SU-DHL-6 (cell line): ENCODE data around the gene CDC42EP1.
A peak's percentile ranks its signal among the peaks of the same experiment; 100 is the strongest.

Source experiments
- H2AFZ ChIP-seq: fragments of 200-600 bp; sonication (generic); 2 replicates; pipeline ENCODE4 v1.6.1; 2014; ENCODE audit warnings: low read depth, mild to moderate bottlenecking, moderate library complexity, mixed read lengths, antibody characterized with exemption, low read length; ENCODE audit not compliant: severe bottlenecking
- H3F3A ChIP-seq: fragments of 200-600 bp; shearing (Covaris generic); 2 replicates; pipeline ENCODE4 v1.6.0; 2016; ENCODE audit warnings: antibody characterized with exemption, mild to moderate bottlenecking; ENCODE audit not compliant: insufficient read depth
- H3K27ac ChIP-seq: fragments of 200-600 bp; sonication (generic); 2 replicates; pipeline ENCODE4 v1.5.1; 2016; ENCODE audit warnings: low read depth, mild to moderate bottlenecking, low read length, moderate library complexity, mixed read lengths
- H3K27me3 ChIP-seq: fragments of 200-600 bp; sonication (generic), shearing (Covaris generic); 2 replicates; pipeline ENCODE4 v1.6.0; 2014; ENCODE audit warnings: mild to moderate bottlenecking, low read length
- H3K36me3 ChIP-seq: fragments of 200-600 bp; sonication (generic); 2 replicates; pipeline ENCODE4 v1.6.1; 2014; ENCODE audit warnings: mild to moderate bottlenecking, low read length, mixed read lengths
- H3K4me2 ChIP-seq: fragments of 300-600, 200-600 bp; shearing (Covaris generic), sonication (generic); 2 replicates; pipeline ENCODE4 v1.6.0; 2014; ENCODE audit warnings: low read length, low read depth, mild to moderate bottlenecking; ENCODE audit not compliant: poor library complexity, severe bottlenecking
- H3K4me3 ChIP-seq: fragments of 200-600 bp; sonication (generic); 2 replicates; pipeline ENCODE4 v1.5.1; 2014; ENCODE audit warnings: antibody characterized with exemption, low read length, mild to moderate bottlenecking, mixed read lengths; ENCODE audit not compliant: insufficient read depth, poor library complexity, severe bottlenecking
- H3K79me2 ChIP-seq: fragments of 200-600 bp; sonication (generic); 2 replicates; pipeline ENCODE4 v1.6.1; 2014; ENCODE audit warnings: mild to moderate bottlenecking, low read length, moderate library complexity; ENCODE audit not compliant: insufficient read depth
- H3K9ac ChIP-seq: fragments of 200-600 bp; sonication (generic); 2 replicates; pipeline ENCODE4 v1.7.0; 2014; ENCODE audit warnings: mild to moderate bottlenecking, low read length
- H3K9me2 ChIP-seq: fragments of 200-600 bp; sonication (generic); replicated peaks from 2 replicates; pipeline ENCODE4 v1.6.1; 2014; ENCODE audit warnings: low read length; ENCODE audit not compliant: insufficient read depth
- H3K9me3 ChIP-seq: fragments of 200-600 bp; sonication (generic); 2 replicates; pipeline ENCODE4 v1.6.1; 2014; ENCODE audit warnings: low read length, mixed read lengths; ENCODE audit not compliant: insufficient read depth
- H4K20me1 ChIP-seq: fragments of 200-600 bp; sonication (generic); 2 replicates; pipeline ENCODE4 v1.6.1; 2014; ENCODE audit warnings: low read depth, mild to moderate bottlenecking, antibody characterized with exemption, low read length, moderate library complexity, mixed read lengths
- CTCF ChIP-seq: fragments of 200-600 bp; sonication (generic); IDR thresholded peaks from one replicate; pipeline ENCODE4 v1.5.1; 2017; ENCODE audit warnings: antibody characterized with exemption, mild to moderate bottlenecking, low read length, moderate library complexity; ENCODE audit not compliant: insufficient read depth, poor library complexity, severe bottlenecking
- EZH2phosphoT487 ChIP-seq: fragments of 200-600 bp; sonication (generic), shearing (Covaris generic); conservative IDR thresholded peaks from 2 replicates; pipeline ENCODE4 v1.6.1; 2018; ENCODE audit warnings: mild to moderate bottlenecking, antibody characterized with exemption, low read length, moderate library complexity, mixed read lengths

CDC42EP1 gene

DNA sequence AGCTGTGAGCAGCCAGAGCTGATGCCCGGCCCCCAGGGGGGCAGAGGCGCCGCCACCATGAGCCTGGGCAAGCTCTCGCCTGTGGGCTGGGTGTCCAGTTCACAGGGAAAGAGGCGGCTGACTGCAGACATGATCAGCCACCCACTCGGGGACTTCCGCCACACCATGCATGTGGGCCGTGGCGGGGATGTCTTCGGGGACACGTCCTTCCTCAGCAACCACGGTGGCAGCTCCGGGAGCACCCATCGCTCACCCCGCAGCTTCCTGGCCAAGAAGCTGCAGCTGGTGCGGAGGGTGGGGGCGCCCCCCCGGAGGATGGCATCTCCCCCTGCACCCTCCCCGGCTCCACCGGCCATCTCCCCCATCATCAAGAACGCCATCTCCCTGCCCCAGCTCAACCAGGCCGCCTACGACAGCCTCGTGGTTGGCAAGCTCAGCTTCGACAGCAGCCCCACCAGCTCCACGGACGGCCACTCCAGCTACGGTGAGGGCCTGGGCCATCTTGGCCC is 6.1 kb downstream of the CDC42EP1 start:
- Histone ChIP-seq H2AFZ (no peak overlapping the region), H3K79me2 (no peaks in the 10 kb centered on the region), H3K4me2 (no peak overlapping the region)

DNA sequence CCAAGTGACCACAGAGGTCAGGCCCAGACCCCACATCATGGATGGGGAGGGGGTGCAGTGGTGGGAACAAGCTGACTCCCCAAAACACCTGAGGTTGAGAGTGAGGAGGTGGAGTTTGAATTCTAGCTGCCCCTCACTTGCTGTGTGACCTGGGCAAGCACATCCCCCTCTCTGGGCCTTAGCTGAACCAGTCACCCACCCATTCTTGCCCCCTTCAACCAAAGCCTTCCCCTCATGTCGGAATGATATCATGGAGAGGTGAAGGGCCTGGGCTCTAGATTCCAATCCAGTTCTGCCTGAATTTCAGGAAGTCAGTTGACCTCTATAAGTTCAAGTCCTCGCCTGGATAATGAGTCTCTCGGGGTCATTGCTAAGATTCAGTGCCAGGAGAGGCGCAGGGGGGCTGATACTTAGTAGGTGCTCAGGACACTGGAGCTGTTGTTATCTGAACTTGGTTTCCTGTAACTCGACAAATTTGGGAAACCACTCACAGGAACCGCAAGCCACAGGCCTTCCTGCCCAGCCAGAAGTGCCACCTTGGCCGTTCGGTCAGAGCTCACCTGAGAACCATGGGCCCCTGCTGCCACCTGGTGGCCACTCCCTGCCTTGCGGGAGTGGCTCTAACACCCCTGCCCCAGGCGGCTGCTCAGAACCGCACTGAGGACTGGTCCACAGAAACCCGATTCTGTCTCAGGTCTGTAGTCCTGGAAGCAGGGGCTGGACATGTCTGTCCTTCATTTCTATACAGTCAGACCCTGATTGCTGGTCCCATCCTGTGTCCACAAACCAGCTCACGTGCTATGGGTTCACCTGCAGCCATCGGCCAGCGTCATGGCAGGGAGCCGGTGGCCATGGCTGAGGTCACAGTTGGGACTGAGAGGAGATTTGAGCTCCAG is 6.9 kb downstream of the CDC42EP1 start:
- Histone ChIP-seq H3K9me2 (no peaks in the 10 kb centered on the region), H2AFZ (no peak overlapping the region), H3K4me2 (no peak overlapping the region), H3K9me3 (no peaks in the 10 kb centered on the region), H4K20me1 (no peaks in the 10 kb centered on the region), H3K27ac (no peak overlapping the region), H3F3A (no peaks in the 10 kb centered on the region), H3K36me3 (no peaks in the 10 kb centered on the region), H3K4me3 (no peak overlapping the region), H3K27me3 (no peaks in the 10 kb centered on the region), H3K79me2 (no peaks in the 10 kb centered on the region), H3K9ac (no peak overlapping the region)
- TF ChIP-seq EZH2phosphoT487 (no peak), CTCF (peak; percentile 89)

More for the DNA sequence above, 6.1 kb downstream of the CDC42EP1 start:
- no peaks in the 10 kb centered on the region for H3K9me3 ChIP-seq
- no peak overlapping the region for H3K4me3 ChIP-seq
- H3K27ac ChIP-seq = no peak overlapping the region
- H3K9ac ChIP-seq = no peak overlapping the region
- H3F3A ChIP-seq = no peaks in the 10 kb centered on the region
- H3K27me3 ChIP-seq = no peaks in the 10 kb centered on the region
- no peaks in the 10 kb centered on the region for H3K36me3 ChIP-seq
- H3K9me2 ChIP-seq = no peaks in the 10 kb centered on the region
- H4K20me1 ChIP-seq = no peaks in the 10 kb centered on the region
- TF ChIP-seq EZH2phosphoT487 = no peak

DNA sequence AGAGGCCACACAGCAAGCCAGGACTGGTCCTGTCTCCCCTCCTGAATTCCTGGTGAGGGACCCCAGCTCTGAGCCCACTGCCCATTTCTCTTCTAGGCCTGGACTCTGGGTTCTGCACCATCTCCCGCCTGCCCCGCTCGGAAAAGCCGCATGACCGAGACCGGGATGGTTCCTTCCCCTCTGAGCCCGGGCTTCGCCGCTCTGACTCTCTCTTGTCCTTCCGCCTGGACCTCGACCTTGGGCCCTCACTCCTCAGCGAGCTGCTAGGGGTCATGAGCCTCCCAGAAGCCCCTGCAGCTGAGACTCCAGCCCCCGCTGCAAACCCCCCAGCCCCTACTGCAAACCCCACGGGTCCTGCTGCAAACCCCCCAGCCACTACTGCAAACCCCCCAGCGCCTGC is 7.7 kb downstream of the CDC42EP1 start:
- TF ChIP-seq EZH2phosphoT487 (no peak), CTCF (no peak)
- H3F3A ChIP-seq = no peaks in the 10 kb centered on the region
- H3K4me3 ChIP-seq = no peak overlapping the region
- no peak overlapping the region for H3K4me2 ChIP-seq
- H3K9me3 ChIP-seq = no peaks in the 10 kb centered on the region
- H3K27ac ChIP-seq = no peak overlapping the region
- H3K27me3 ChIP-seq = no peaks in the 10 kb centered on the region
- H3K9me2 ChIP-seq = no peaks in the 10 kb centered on the region
- H3K9ac ChIP-seq = no peak overlapping the region
- no peaks in the 10 kb centered on the region for H4K20me1 ChIP-seq
- H2AFZ ChIP-seq = no peak overlapping the region
- no peaks in the 10 kb centered on the region for H3K36me3 ChIP-seq
- H3K79me2 ChIP-seq = no peaks in the 10 kb centered on the region

DNA sequence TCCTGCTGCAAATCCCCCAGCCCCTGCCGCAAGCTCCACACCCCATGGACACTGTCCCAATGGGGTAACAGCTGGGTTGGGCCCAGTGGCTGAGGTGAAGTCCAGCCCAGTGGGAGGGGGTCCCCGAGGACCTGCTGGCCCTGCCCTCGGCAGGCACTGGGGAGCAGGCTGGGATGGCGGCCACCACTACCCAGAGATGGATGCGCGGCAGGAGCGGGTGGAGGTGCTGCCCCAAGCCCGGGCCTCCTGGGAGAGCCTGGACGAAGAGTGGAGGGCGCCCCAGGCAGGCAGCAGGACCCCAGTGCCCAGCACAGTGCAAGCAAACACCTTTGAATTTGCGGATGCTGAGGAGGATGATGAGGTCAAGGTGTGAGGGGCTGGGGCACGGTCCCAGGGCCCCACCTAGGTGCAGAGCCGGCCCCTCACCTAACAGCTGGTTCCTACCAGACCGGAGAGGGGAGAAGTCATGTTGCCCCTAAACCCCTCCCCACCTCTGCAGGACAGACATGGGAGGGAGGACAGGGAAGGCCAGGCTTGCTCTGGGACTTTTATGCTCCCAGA is 8.2 kb downstream of the CDC42EP1 start:
- Histone ChIP-seq H3K9me3 (no peaks in the 10 kb centered on the region), H3F3A (no peaks in the 10 kb centered on the region), H3K4me3 (no peak overlapping the region), H3K9me2 (no peaks in the 10 kb centered on the region), H3K27ac (no peak overlapping the region), H2AFZ (no peak overlapping the region), H4K20me1 (no peaks in the 10 kb centered on the region), H3K36me3 (no peaks in the 10 kb centered on the region), H3K27me3 (no peaks in the 10 kb centered on the region), H3K4me2 (no peak overlapping the region), H3K79me2 (no peaks in the 10 kb centered on the region), H3K9ac (no peak overlapping the region)
- no peak for TF ChIP-seq EZH2phosphoT487
- TF ChIP-seq CTCF = no peak
